ENCODE data around the gene FAM111B. TPM values are rescaled to one million over a fixed set of nuclear protein-coding genes. Genes with fewer than 3 reads are reported as not detected.
"Not testable (repeated sequence)": the region's sequence is repeated elsewhere in the genome, so short reads cannot be mapped to it uniquely, and the experiment has no call there.

FAM111B gene
- polyA plus RNA-seq, 2 donors: 3.1 to 5.3 TPM

- peaks cover 0 to 4% of the 10 kb centered on the region in 2 donors for H3K4me1 ChIP-seq (ENCODE audit: control insufficient read depth in 2 of 2, insufficient read depth in 2 of 2, low read length in 1 of 2)
- H3K36me3 ChIP-seq (ENCODE audit: control insufficient read depth in 2 of 2, insufficient read depth in 2 of 2, low read length in 1 of 2): no peaks in the 10 kb centered on the region
- H3K27ac ChIP-seq (ENCODE audit: low read depth in 2 of 2, low read length in 1 of 2): no peak overlapping the region
- no peaks in the 10 kb centered on the region for H3K27me3 ChIP-seq (ENCODE audit: control insufficient read depth in 1 of 2, insufficient read depth in 2 of 2, low read length in 2 of 2)
- H3K9me3 ChIP-seq (ENCODE audit: control insufficient read depth in 2 of 2, insufficient read depth in 1 of 2, low read depth in 1 of 2, low read length in 1 of 2): no peaks in the 10 kb centered on the region
- peak overlapping the region; percentile 25 to 38 for H3K4me3 ChIP-seq (ENCODE audit: low read depth in 1 of 2, low read length in 2 of 2)
- 10% methylated on average over 23 of the region's 23 CpGs for WGBS, 2 donors
Measured at GRCh38 chr11:59102259-59102765, 4.7 kb upstream of the FAM111B start.

- not testable (repeated sequence) for H3K27me3 ChIP-seq (ENCODE audit: control insufficient read depth in 1 of 2, insufficient read depth in 2 of 2, low read length in 2 of 2); H3K9me3 ChIP-seq (ENCODE audit: control insufficient read depth in 2 of 2, insufficient read depth in 1 of 2, low read depth in 1 of 2, low read length in 1 of 2); H3K4me1 ChIP-seq (ENCODE audit: control insufficient read depth in 2 of 2, insufficient read depth in 2 of 2, low read length in 1 of 2); H3K27ac ChIP-seq (ENCODE audit: low read depth in 2 of 2, low read length in 1 of 2); H3K36me3 ChIP-seq (ENCODE audit: control insufficient read depth in 2 of 2, insufficient read depth in 2 of 2, low read length in 1 of 2)
- peak overlapping the region; percentile 34 to 77 for H3K4me3 ChIP-seq (ENCODE audit: low read depth in 1 of 2, low read length in 2 of 2)
- WGBS, 2 donors: 16 to 20% methylated on average over 10 of the region's 10 CpGs
Measured at GRCh38 chr11:59107721-59108120, 684 bp downstream of the FAM111B start.

- peaks cover 2% of the 10 kb centered on the region in 2 donors for H3K9me3 ChIP-seq (ENCODE audit: control insufficient read depth in 2 of 2, insufficient read depth in 1 of 2, low read depth in 1 of 2, low read length in 1 of 2)
- 62 to 69% methylated on average over 2 of the region's 2 CpGs for WGBS, 2 donors
- no peaks in the 10 kb centered on the region for H3K27me3 ChIP-seq (ENCODE audit: control insufficient read depth in 1 of 2, insufficient read depth in 2 of 2, low read length in 2 of 2)
- no peaks in the 10 kb centered on the region for H3K4me1 ChIP-seq (ENCODE audit: control insufficient read depth in 2 of 2, insufficient read depth in 2 of 2, low read length in 1 of 2)
- no peaks in the 10 kb centered on the region for H3K36me3 ChIP-seq (ENCODE audit: control insufficient read depth in 2 of 2, insufficient read depth in 2 of 2, low read length in 1 of 2)
- no peak overlapping the region for H3K27ac ChIP-seq (ENCODE audit: low read depth in 2 of 2, low read length in 1 of 2)
- H3K4me3 ChIP-seq (ENCODE audit: low read depth in 1 of 2, low read length in 2 of 2): no peak overlapping the region
Measured at GRCh38 chr11:59112494-59112893, 5.5 kb downstream of the FAM111B start.

- Histone ChIP-seq H3K27me3 (ENCODE audit: control insufficient read depth in 1 of 2, insufficient read depth in 2 of 2, low read length in 2 of 2) (no peaks in the 10 kb centered on the region), H3K36me3 (ENCODE audit: control insufficient read depth in 2 of 2, insufficient read depth in 2 of 2, low read length in 1 of 2) (no peaks in the 10 kb centered on the region), H3K27ac (ENCODE audit: low read depth in 2 of 2, low read length in 1 of 2) (no peak overlapping the region), H3K4me3 (ENCODE audit: low read depth in 1 of 2, low read length in 2 of 2) (no peak overlapping the region), H3K9me3 (ENCODE audit: control insufficient read depth in 2 of 2, insufficient read depth in 1 of 2, low read depth in 1 of 2, low read length in 1 of 2) (peaks cover 6 to 8% of the 10 kb centered on the region in 2 donors), H3K4me1 (ENCODE audit: control insufficient read depth in 2 of 2, insufficient read depth in 2 of 2, low read length in 1 of 2) (no peaks in the 10 kb centered on the region)
- WGBS, 2 donors: 97% methylated on average over 3 of the region's 3 CpGs
Measured at GRCh38 chr11:59114344-59114743, 7.3 kb downstream of the FAM111B start.

GRCh38 chr11:59115553-59115952 is 8.5 kb downstream of the FAM111B start:
- H3K4me1 ChIP-seq (ENCODE audit: control insufficient read depth in 2 of 2, insufficient read depth in 2 of 2, low read length in 1 of 2): no peaks in the 10 kb centered on the region
- no peak overlapping the region for H3K27ac ChIP-seq (ENCODE audit: low read depth in 2 of 2, low read length in 1 of 2)
- H3K27me3 ChIP-seq (ENCODE audit: control insufficient read depth in 1 of 2, insufficient read depth in 2 of 2, low read length in 2 of 2): no peaks in the 10 kb centered on the region
- H3K9me3 ChIP-seq (ENCODE audit: control insufficient read depth in 2 of 2, insufficient read depth in 1 of 2, low read depth in 1 of 2, low read length in 1 of 2): peaks cover 6 to 8% of the 10 kb centered on the region in 2 donors
- 100% methylated on average over 1 of the region's 1 CpG for WGBS, 2 donors
- no peaks in the 10 kb centered on the region for H3K36me3 ChIP-seq (ENCODE audit: control insufficient read depth in 2 of 2, insufficient read depth in 2 of 2, low read length in 1 of 2)
- no peak overlapping the region for H3K4me3 ChIP-seq (ENCODE audit: low read depth in 1 of 2, low read length in 2 of 2)

- H3K4me3 ChIP-seq (ENCODE audit: low read depth in 1 of 2, low read length in 2 of 2): no peak overlapping the region
- 98 to 100% methylated on average over 2 of the region's 2 CpGs for WGBS, 2 donors
- no peaks in the 10 kb centered on the region for H3K4me1 ChIP-seq (ENCODE audit: control insufficient read depth in 2 of 2, insufficient read depth in 2 of 2, low read length in 1 of 2)
- no peaks in the 10 kb centered on the region for H3K36me3 ChIP-seq (ENCODE audit: control insufficient read depth in 2 of 2, insufficient read depth in 2 of 2, low read length in 1 of 2)
- peaks cover 6 to 8% of the 10 kb centered on the region in 2 donors for H3K9me3 ChIP-seq (ENCODE audit: control insufficient read depth in 2 of 2, insufficient read depth in 1 of 2, low read depth in 1 of 2, low read length in 1 of 2)
- H3K27ac ChIP-seq (ENCODE audit: low read depth in 2 of 2, low read length in 1 of 2): no peak overlapping the region
- no peaks in the 10 kb centered on the region for H3K27me3 ChIP-seq (ENCODE audit: control insufficient read depth in 1 of 2, insufficient read depth in 2 of 2, low read length in 2 of 2)
Measured at GRCh38 chr11:59117774-59118173, 10.7 kb downstream of the FAM111B start.

GRCh38 chr11:59119826-59120225 is 12.8 kb downstream of the FAM111B start:
- H3K27ac ChIP-seq (ENCODE audit: low read depth in 2 of 2, low read length in 1 of 2): no peak overlapping the region

GRCh38 chr11:59135648-59136461 is 28.8 kb downstream of the FAM111B start:
- no peak overlapping the region for H3K4me3 ChIP-seq (ENCODE audit: low read depth in 1 of 2, low read length in 2 of 2)
- H3K36me3 ChIP-seq (ENCODE audit: control insufficient read depth in 2 of 2, insufficient read depth in 2 of 2, low read length in 1 of 2): peaks cover 0 to 5% of the 10 kb centered on the region in 2 donors
- WGBS, 2 donors: 15 to 16% methylated on average over 20 of the region's 20 CpGs
- no peaks in the 10 kb centered on the region for H3K27me3 ChIP-seq (ENCODE audit: control insufficient read depth in 1 of 2, insufficient read depth in 2 of 2, low read length in 2 of 2)
- H3K4me1 ChIP-seq (ENCODE audit: control insufficient read depth in 2 of 2, insufficient read depth in 2 of 2, low read length in 1 of 2): no peaks in the 10 kb centered on the region
- H3K9me3 ChIP-seq (ENCODE audit: control insufficient read depth in 2 of 2, insufficient read depth in 1 of 2, low read depth in 1 of 2, low read length in 1 of 2): peaks cover 0 to 6% of the 10 kb centered on the region in 2 donors
- H3K27ac ChIP-seq (ENCODE audit: low read depth in 2 of 2, low read length in 1 of 2): no peak overlapping the region

More at GRCh38 chr11:59119826-59120225, 12.8 kb downstream of the FAM111B start:
- Histone ChIP-seq H3K9me3 (ENCODE audit: control insufficient read depth in 2 of 2, insufficient read depth in 1 of 2, low read depth in 1 of 2, low read length in 1 of 2) (peaks cover 6 to 8% of the 10 kb centered on the region in 2 donors), H3K27me3 (ENCODE audit: control insufficient read depth in 1 of 2, insufficient read depth in 2 of 2, low read length in 2 of 2) (no peaks in the 10 kb centered on the region), H3K4me3 (ENCODE audit: low read depth in 1 of 2, low read length in 2 of 2) (no peak overlapping the region), H3K36me3 (ENCODE audit: control insufficient read depth in 2 of 2, insufficient read depth in 2 of 2, low read length in 1 of 2) (no peaks in the 10 kb centered on the region), H3K4me1 (ENCODE audit: control insufficient read depth in 2 of 2, insufficient read depth in 2 of 2, low read length in 1 of 2) (no peaks in the 10 kb centered on the region)

- not testable (repeated sequence) for H3K9me3 ChIP-seq (ENCODE audit: control insufficient read depth in 2 of 2, insufficient read depth in 1 of 2, low read depth in 1 of 2, low read length in 1 of 2); H3K4me1 ChIP-seq (ENCODE audit: control insufficient read depth in 2 of 2, insufficient read depth in 2 of 2, low read length in 1 of 2); H3K4me3 ChIP-seq (ENCODE audit: low read depth in 1 of 2, low read length in 2 of 2); H3K36me3 ChIP-seq (ENCODE audit: control insufficient read depth in 2 of 2, insufficient read depth in 2 of 2, low read length in 1 of 2); H3K27ac ChIP-seq (ENCODE audit: low read depth in 2 of 2, low read length in 1 of 2); H3K27me3 ChIP-seq (ENCODE audit: control insufficient read depth in 1 of 2, insufficient read depth in 2 of 2, low read length in 2 of 2)
- 80 to 85% methylated on average over 6 of the region's 6 CpGs for WGBS, 2 donors
Measured at GRCh38 chr11:59136551-59136950, 29.5 kb downstream of the FAM111B start.

GRCh38 chr11:59137190-59137589 is 30.2 kb downstream of the FAM111B start:
- peaks cover 0 to 2% of the 10 kb centered on the region in 2 donors for H3K36me3 ChIP-seq (ENCODE audit: control insufficient read depth in 2 of 2, insufficient read depth in 2 of 2, low read length in 1 of 2)
- no peak overlapping the region for H3K4me3 ChIP-seq (ENCODE audit: low read depth in 1 of 2, low read length in 2 of 2)
- H3K9me3 ChIP-seq (ENCODE audit: control insufficient read depth in 2 of 2, insufficient read depth in 1 of 2, low read depth in 1 of 2, low read length in 1 of 2): no peaks in the 10 kb centered on the region
- no peaks in the 10 kb centered on the region for H3K27me3 ChIP-seq (ENCODE audit: control insufficient read depth in 1 of 2, insufficient read depth in 2 of 2, low read length in 2 of 2)
- H3K4me1 ChIP-seq (ENCODE audit: control insufficient read depth in 2 of 2, insufficient read depth in 2 of 2, low read length in 1 of 2): no peaks in the 10 kb centered on the region
- no peak overlapping the region for H3K27ac ChIP-seq (ENCODE audit: low read depth in 2 of 2, low read length in 1 of 2)
- 95 to 96% methylated on average over 17 of the region's 17 CpGs for WGBS, 2 donors

Data from esophagus (tissue), 2 donors.